NCI-H2107 treated with DMSO at 0.1 percent for 48 hours (cell line): ENCODE results near the gene LAMB4.

Experiments used
- DNase-seq: peaks from one replicate; lab custom pipeline; 2025; ENCODE audit not compliant: unreplicated experiment; lab: John Stamatoyannopoulos, UW

Gene LAMB4

DNA sequence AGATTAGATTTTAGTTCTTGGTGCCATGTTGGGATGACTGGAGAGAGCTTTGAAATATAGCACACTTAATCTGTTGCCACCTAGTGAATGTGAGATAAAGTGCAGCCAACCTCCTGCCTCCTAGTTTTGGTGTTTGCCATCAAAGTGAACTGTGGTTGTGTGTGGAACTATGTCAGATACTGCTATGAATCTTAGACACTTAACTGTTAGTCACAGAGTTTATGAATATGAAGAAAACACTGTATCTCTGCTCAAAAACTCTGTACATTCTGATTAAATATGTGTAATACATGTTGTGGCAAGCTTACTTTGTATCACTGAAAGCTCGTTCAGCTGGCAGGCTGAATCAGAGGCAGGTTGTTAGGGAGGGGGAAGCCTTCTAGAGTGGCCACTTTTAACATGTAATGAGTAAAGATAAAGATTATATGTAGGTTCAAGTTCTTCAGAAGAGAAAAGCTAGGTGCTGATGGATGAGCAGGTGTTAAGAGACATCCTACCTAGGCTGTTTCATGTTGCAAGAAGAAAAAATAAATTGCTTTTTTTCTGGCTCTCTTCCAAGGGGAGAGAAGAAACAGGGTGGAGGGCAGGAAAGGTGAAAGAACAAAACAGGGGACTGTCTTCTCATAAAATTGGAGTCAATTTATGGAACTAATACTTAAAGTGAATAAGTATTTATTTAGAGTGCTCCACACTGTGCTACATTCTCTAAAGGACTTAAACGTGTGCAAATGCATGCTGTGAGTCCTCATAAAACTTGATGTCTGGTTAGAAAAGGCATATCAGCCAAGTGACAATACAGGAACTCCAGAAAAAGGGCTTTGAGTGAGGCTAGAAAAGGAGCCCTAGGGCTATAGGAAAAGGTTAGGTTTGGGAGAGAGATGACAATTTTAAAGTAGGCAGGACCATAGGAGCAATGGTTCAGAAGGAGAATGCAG, 113.1 kb downstream of the LAMB4 start:
- peak; percentile 42 for DNase-seq

DNA sequence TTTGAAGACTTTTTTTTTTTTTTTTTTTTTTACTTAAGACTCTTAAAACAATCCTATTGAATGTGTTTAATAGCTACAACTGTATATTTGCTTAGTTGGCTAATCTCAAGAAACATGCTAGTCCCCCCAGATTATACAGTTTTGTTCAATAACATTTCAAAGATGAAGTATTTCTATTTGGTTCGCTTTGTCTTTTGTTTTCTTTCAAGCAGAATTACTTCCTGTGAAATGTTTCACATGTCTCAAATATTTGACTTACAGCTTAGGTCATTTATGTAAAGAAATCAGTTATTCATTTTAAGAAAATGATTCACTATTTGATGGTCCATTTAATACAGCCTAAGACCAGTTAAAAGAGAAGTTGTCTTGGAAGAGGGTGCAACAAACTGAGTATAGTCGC, 114.4 kb downstream of the LAMB4 start:
- no peak for DNase-seq

GRCh38 chr7:108014747-108015682, 115.1 kb downstream of the LAMB4 start:
- DNase-seq = no peak

DNA sequence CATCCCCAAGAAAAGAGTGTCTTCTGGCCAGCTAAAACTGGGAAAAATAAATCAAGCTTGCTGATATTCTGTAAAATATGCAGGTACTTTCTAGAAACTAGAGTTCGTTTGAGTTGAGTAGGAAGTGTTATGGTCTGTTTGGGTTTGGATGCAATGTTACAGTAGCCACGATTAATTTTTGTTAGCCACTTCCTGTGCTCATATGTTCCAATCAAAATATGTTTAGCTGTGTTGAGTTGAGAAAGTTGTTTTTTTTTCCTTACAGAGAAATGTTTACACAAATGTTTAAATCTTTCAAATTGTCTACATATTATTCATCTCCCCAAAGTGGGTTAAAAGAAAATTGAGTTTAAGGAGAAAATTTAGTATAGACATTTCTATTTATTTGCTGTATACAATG, 115.9 kb downstream of the LAMB4 start:
- DNase-seq = no peak

DNA sequence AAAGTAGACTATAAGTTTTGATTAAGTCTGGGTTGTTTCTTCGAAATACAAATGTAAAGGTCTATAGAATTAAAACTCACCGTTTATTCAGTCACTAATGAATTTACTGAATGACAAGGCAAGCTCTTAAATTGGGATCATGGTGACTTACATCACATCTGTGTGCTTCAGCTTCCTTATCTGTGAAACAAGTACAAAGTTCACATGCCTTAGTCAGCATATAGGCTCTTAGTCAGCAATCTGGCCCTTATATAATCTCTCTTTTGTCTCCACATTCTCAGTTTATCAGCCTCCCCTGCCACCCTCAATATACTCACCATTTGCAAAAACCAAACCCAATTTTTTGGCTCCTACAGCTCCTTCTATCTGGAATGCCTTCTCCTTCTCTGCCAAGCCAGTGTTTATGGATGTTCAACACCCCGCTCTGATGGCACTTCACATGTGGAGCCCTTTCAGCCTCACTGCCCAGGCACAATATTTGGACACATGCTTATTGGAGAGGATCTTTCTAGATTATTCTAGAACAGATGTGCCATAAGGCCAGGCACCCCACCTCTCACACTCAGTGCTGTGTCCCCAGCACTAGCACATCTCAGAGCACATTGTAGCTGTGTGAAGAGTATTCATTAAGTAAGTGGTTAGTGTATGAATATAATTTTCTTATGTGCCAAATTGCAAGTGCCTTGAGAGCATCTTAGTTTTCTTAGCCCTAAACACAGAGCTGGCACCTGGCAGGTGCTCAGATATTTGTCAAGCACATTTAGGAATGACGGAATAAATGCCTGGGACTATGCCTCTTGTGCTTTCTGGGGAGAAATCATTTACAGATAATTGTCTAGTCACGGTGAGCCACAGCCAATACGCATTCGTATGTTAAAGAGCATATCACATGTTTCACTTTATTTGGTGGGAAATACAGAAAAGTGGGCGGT, 117.4 kb downstream of the LAMB4 start:
- DNase-seq = no peak

- no peak for DNase-seq
Measured at GRCh38 chr7:108010377-108010776, 119.8 kb downstream of the LAMB4 start.

DNA sequence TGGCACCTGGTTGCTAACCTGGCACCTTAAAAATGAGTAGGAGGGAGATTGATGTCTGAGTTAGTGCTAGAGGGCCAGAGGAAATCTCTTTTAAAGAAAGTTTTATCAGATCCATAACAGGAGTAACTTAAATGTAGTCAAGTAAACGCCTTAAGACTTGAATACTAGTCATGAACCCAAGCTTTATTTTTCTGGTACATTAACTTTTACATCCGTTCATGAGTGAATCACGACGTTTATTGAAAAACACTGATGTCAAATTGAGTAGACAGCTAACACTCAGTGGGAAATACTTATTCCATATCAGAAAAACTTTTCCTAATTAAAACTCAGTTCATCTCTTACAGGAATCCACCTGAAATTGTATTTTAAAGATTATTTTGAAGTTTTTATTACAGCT, 120.3 kb downstream of the LAMB4 start:
- no peak for DNase-seq

DNA sequence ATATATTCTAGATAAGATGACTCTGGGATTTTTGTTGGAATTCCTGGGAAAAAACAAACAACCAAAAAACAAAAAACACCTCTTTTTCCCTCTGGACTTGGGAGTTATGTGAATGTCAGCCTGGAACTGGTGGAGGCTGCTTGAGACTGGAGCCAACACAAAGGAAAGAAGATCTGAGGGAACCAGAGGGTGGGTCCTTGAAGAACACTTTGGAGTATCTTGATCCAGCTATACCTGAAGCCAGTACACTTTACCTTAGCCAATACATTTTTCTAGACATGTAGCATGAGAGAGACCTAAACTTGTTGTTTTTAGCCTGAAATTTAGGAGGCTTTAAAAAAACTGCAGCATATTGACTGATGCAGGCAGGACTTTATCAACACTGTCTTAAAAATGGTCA, 121.3 kb downstream of the LAMB4 start:
- no peak for DNase-seq

DNA sequence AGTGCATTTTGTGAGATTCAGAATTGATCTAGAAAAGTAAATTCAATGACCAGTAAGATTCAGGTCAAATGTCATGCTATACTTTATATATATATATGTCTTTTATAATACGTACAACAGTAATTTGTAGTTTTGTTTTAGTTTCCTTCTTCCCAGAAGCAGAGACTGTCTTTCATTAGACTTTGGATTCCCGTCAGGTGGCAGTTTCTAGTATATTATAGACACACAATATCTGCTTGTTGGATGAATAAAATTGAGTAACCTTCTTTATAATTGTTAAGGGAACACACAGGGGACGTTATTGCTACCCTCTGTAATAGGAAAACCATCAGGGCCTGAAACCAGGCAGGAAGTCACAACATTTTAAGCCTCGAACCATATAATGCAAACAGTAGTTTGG, 121.9 kb downstream of the LAMB4 start:
- no peak for DNase-seq

DNA sequence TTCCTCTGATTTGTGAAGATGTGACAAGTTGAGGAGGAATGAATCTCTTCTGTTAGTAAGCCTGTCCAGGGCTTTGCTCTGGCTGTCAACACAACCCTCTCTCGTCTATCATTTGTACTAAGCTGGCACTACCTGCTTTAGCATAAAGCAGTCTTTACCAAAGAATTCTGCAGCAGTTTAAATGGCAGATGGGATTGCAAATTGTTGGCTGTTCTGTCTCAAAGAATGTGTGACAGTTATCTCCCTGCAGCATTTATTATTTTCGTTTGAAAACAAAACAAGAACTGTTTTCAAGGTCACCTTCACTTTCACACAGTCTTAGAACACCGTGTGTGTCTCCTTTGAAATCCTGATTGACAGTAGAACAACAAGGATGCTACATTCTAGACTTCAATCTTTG, 122.4 kb downstream of the LAMB4 start:
- no peak for DNase-seq

GRCh38 chr7:108007261-108007660, 122.9 kb downstream of the LAMB4 start:
- no peak for DNase-seq

GRCh38 chr7:108004220-108005142, 125.7 kb downstream of the LAMB4 start:
- no peak for DNase-seq

DNA sequence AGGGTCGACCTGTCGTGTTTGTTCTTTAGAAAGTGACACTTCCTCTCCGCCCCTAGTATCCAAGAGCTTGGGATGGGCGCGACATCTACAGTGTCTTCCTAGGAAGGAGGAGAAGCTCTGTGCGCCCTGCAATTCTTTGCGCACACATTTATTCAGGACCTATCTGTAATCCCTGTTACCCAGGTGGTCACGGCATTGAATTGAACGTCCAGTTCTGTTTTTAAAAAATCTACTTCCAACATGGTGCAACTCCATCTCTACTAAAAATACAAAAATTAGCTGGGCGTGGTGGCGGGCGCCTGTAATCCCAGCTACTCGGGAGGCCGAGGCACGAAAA, 126.6 kb downstream of the LAMB4 start:
- no peak for DNase-seq

DNA sequence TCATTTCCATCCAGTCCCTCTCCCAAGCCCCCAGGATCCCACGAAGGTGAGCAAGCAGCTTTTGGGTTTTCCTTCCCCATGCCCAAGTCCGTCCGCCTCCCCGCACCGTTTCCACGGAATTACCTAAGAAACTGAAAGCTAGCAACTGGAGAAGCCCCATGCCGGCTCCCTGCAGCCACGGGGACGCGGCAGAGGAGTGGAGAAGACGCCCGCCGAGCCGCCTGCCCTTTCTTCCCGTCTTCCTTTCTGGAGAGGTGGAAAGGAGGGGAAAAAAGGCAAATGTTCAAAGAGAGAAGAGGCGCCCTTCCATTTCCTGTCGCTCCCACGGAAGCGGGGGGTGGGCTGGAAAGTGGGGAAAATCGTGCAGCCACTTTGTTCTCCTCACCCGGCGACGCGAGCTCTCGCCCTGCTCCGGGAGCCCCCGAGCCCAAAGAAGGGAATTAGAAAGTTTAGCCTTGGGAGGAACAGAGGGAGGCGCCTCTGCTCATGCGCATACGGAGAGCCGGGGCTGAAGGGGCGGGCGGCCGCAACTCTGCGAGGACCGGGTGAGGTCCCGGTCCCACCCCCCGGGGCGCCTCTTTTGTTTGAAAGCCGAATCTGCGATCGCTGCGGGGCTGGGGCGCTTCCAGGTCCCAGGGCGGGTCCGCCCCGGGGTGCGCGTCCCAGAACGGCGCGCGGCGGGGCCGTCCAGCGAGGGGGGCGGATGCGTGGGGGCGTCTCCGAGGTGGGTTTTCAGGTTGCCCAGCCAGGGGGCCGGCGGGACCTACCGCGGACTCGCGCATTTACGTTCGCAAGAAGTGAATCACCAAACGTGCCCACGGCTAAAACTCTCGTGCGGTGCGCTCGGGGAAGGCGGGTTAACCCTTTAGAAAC, 127.2 kb downstream of the LAMB4 start, which contains the start of gene LAMB1:
LAMB1 (minus strand) TSS at position 436 of the 873 bp plus-strand sequence; CDS start at position 160, 276 bp downstream.
- DNase-seq = no peak

- no peak for DNase-seq
Measured at GRCh38 chr7:108001764-108002725, 128.1 kb downstream of the LAMB4 start.

DNA sequence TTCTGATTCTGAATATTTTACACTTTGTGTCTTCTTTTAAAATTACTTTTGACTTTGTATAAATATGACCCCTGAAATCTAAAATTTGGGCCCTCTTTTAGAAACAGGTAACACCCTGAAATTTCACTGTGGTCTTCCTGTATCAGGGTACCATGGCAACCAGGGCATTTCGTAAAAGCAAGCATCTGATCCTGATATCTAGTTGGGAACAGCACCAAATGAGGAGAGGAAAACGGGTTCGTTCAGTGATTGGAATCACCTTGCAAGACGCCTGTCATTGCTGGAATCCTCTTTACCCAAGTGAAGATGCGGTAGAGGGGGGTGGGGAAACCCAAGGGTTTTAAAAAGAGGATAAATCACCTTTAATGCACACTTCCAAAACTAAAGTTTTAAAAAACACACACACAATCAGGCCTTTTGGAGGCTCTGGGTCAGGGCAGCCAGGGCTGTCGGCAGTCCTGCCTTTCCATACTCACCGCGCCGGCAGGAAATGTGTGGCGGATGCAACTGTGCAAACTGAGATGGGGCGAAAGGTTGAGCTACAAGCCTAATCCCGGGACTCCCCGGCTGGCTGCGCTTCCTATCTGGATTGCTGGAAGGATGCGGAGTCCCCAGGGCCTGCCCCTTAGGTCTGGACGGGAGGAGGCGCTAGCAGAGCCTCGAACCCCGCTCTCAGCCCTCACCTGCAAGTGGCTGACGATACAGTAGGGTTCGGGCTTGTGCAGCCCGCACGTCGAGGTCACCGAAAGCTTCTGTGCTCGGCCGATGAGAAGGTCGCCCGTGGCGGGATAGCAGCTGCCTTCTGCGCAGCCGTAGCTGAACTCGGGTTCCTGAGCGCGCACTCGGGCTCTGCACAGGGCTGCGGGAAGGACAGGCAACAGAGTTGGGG, 129.0 kb downstream of the LAMB4 start:
- no peak for DNase-seq
